HEK293T (cell line): ENCODE data around the gene FLT3.

Experiments
- ARNT ChIP-seq: fragments of 450-650 bp; IDR thresholded peaks from 2 replicates; pipeline ENCODE4 v1.6.1; 2017; ENCODE audit warnings: mild to moderate bottlenecking
- BHLHE40 ChIP-seq: fragments of 450-650 bp; IDR thresholded peaks from 2 replicates; pipeline ENCODE4 v1.6.1; 2016; ENCODE audit warnings: mild to moderate bottlenecking, moderate library complexity, borderline replicate concordance
- CTBP1 ChIP-seq: fragments of 450-650 bp; IDR thresholded peaks from 2 replicates; pipeline ENCODE4 v1.6.1; 2016; ENCODE audit warnings: borderline replicate concordance
- ELF4 ChIP-seq: fragments of 450-650 bp; IDR thresholded peaks from 2 replicates; pipeline ENCODE4 v1.6.1; 2017; ENCODE audit warnings: antibody characterized with exemption
- FOXK2 ChIP-seq: fragments of 450-650 bp; IDR thresholded peaks from 2 replicates; pipeline ENCODE4 v1.6.1; 2016; ENCODE audit warnings: mild to moderate bottlenecking
- FOXM1 ChIP-seq: fragments of 450-650 bp; IDR thresholded peaks from 2 replicates; pipeline ENCODE4 v1.6.1; 2017; ENCODE audit warnings: mild to moderate bottlenecking, borderline replicate concordance
- HDGF ChIP-seq: fragments of 450-650 bp; IDR thresholded peaks from 2 replicates; pipeline ENCODE4 v1.6.1; 2017; ENCODE audit warnings: antibody characterized with exemption, borderline replicate concordance
- L3MBTL2 ChIP-seq: fragments of 450-650 bp; conservative IDR thresholded peaks from 2 replicates; pipeline ENCODE4 v1.6.1; 2016; ENCODE audit warnings: mild to moderate bottlenecking
- NFRKB ChIP-seq: fragments of 450-650 bp; IDR thresholded peaks from 2 replicates; pipeline ENCODE4 v1.6.1; 2016; ENCODE audit warnings: mild to moderate bottlenecking, moderate library complexity
- SP1 ChIP-seq: fragments of 450-650 bp; IDR thresholded peaks from 2 replicates; pipeline ENCODE4 v1.6.1; 2017
- SUZ12 ChIP-seq: fragments of 450-650 bp; IDR thresholded peaks from 2 replicates; pipeline ENCODE4 v1.6.1; 2016; ENCODE audit warnings: mild to moderate bottlenecking
- TARDBP ChIP-seq: fragments of 450-650 bp; IDR thresholded peaks from 2 replicates; pipeline ENCODE4 v1.6.1; 2016

DNA sequence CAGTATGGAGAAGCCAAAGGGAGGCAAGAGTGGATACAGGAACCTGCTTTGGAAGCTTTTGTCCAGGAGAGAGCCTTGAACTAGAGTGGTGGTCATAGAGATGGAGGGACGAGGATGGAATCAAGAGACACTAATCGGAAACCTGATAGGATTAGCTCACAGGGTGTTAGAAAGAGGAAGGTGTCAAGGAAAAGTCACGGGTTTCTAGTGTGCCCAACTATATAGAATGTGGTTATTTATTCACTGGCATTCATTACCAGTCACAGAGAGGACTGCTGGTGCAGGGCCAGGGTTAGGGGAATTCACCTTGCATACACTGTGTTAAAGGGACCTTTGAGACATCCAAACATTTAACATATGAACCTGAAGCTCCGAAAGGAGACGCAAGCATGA, 68.5 kb downstream of the FLT3 start:
- TF ChIP-seq L3MBTL2 (no peak), SP1 (no peak), SUZ12 (no peak), ELF4 (no peak), FOXK2 (no peak), FOXM1 (no peak), HDGF (no peak), CTBP1 (no peak), ARNT (no peak), NFRKB (no peak), BHLHE40 (no peak), TARDBP (no peak)
